Small intestine (tissue), 7 donors: Measurements from ENCODE around the gene KIAA1217. TPM values are rescaled to one million over a fixed set of nuclear protein-coding genes. Genes with fewer than 3 reads are reported as not detected.

ENCODE experiments used
- DNase-seq, 2 donors: peaks; one replicate each; pipeline versions ENCODE4 v3.0.0 to v3.0.0-alpha.2; 2013
- FAIRE-seq: peaks from 2 replicates; lab custom pipeline; 2012; peaks lifted over from hg19 to GRCh38; lab: Jason Lieb, UNC
- H3K27ac ChIP-seq, 3 donors: one replicate each; pipeline ENCODE4 v1.5.1; 2013; ENCODE audit warnings: low read length in 2 of 3, mild to moderate bottlenecking in 2 of 3, control low read depth in 1 of 3, inconsistent platforms in 1 of 3, low read depth in 1 of 3, moderate library complexity in 1 of 3
- H3K27me3 ChIP-seq, 3 donors: one replicate each; pipeline ENCODE4 v1.6.1; 2013; ENCODE audit warnings: low read length in 3 of 3, inconsistent platforms in 1 of 3; ENCODE audit not compliant: control insufficient read depth in 3 of 3, insufficient read depth in 3 of 3
- H3K36me3 ChIP-seq, 3 donors: one replicate each; pipeline ENCODE4 v1.6.1; 2013; ENCODE audit warnings: low read length in 3 of 3, inconsistent platforms in 1 of 3, low read depth in 1 of 3, mild to moderate bottlenecking in 1 of 3, moderate library complexity in 1 of 3; ENCODE audit not compliant: control insufficient read depth in 3 of 3, insufficient read depth in 2 of 3
- H3K4me1 ChIP-seq, 3 donors: one replicate each; pipeline ENCODE4 v1.6.1; 2013; ENCODE audit warnings: low read length in 2 of 3, inconsistent platforms in 1 of 3, low read depth in 1 of 3, mild to moderate bottlenecking in 1 of 3, moderate library complexity in 1 of 3; ENCODE audit not compliant: control insufficient read depth in 3 of 3, insufficient read depth in 2 of 3
- H3K4me3 ChIP-seq, 3 donors: one replicate each; pipeline ENCODE4 v1.5.1; 2013; ENCODE audit warnings: low read length in 3 of 3, control low read depth in 1 of 3, inconsistent platforms in 1 of 3, low read depth in 1 of 3, mild to moderate bottlenecking in 1 of 3, moderate library complexity in 1 of 3
- H3K9me3 ChIP-seq, 2 donors: one replicate each; pipeline ENCODE4 v1.6.1; 2013; ENCODE audit warnings: low read depth in 1 of 2, low read length in 1 of 2; ENCODE audit not compliant: control insufficient read depth in 2 of 2, insufficient read depth in 1 of 2
- WGBS, 3 donors: extraction: QIAGEN DNeasy Blood & Tissue Kit; methylation state at CpG; one replicate each; pipeline ENCODE4 v1.1.7; 2013; 5-methylcytosine and 5-hydroxymethylcytosine counted together
- polyA plus RNA-seq, 4 donors: library from polyadenylated mRNA; stranded (reverse) in 3 of 4; unstranded in 1 of 4; fragments of 200-250 nt in 3 of 4; fragments of 120-200 nt in 1 of 4; gene quantifications; one replicate each; pipeline versions ENCODE4 v1.2.1 to v1.2.3, GENCODE V29; 2013
- donor health status: healthy with polysubstance abuse.
- donor health status: control.
- donor health status: control.
- donor health status: Bipolar disorder and iron deficiency.
- donor health status: healthy.

The KIAA1217 gene
- polyA plus RNA-seq, 4 donors, result 9.0 to 55.1 (median 11.0) TPM

DNA sequence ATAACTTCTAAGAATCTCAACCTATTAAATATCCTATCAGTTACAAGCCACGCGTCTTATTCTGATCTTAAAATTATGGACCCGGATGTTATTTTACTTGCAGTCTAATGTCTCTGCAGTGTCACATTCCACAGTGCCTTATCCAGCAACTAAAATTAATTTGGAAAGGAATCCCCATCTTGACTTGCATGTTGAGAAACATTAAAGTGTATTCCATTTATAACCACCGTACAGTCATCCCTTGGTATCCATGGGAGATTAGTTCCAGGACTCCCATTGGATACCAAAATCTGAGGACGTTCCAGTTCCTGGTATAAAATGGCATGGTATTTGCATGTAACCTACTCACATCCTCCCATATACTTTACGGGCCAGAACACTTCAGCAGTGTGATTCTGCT, 320.0 kb downstream of the KIAA1217 start:
- FAIRE-seq (no peak), DNase-seq (no peak)
- Histone ChIP-seq H3K27me3 (no peaks in the 10 kb centered on the region), H3K4me3 (no peak overlapping the region), H3K4me1 (no peaks in the 10 kb centered on the region), H3K27ac (no peak overlapping the region), H3K36me3 (peaks cover 9 to 62% (median 19%) of the 10 kb centered on the region in 3 donors), H3K9me3 (no peaks in the 10 kb centered on the region)
- 93 to 94% (median 94%) methylated on average over 6 of the region's 6 CpGs for WGBS, 3 donors

DNA sequence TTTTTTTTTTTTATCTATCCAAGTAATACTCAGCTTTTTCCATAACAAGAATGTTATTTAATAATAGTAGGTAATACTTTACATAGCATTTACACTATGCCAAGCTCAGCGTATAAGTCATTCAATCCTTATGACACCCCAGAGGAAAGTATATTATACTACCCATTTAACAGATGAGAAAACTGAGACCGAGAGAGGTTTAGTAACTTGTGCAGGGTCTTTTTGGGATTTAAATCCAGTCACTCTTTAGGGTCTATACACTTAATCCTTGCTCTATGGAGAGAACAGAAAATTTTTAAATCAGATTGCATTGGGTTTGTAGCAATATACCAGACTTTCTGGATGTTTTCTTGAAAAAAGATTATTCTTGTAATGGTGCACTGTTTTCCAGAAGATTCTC, 322.5 kb downstream of the KIAA1217 start:
- Histone ChIP-seq H3K9me3 (no peaks in the 10 kb centered on the region), H3K27me3 (no peaks in the 10 kb centered on the region), H3K4me1 (peaks cover 0 to 5% (median 0%) of the 10 kb centered on the region in 3 donors), H3K4me3 (no peak overlapping the region), H3K36me3 (peaks cover 9 to 52% (median 17%) of the 10 kb centered on the region in 3 donors), H3K27ac (no peak overlapping the region)
- WGBS, 3 donors, result 90 to 99% (median 91%) methylated on average over 2 of the region's 2 CpGs
- DNase-seq, result no peak
- FAIRE-seq, result no peak

DNA sequence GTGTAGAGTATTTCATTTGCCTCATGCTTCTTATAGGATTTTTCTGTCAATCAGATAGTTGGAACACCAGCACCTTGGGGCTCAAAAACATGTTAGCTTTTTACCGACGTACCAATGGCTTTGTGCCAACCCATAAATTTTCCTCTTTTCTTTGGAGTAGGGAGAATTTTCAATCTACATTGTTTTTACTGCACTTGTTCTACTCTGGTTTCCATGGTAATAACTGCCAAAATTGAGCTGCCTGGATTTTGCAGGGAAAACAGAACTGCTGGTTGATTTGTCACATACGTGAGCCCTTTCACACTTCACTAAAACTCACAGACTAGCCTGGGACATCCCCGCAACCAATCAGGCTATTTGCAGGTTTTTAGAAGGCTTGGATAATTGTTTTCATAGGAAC, 325.0 kb downstream of the KIAA1217 start:
- no peak for FAIRE-seq
- H3K4me3 ChIP-seq, result no peak overlapping the region
- no peaks in the 10 kb centered on the region for H3K27me3 ChIP-seq
- H3K27ac ChIP-seq, result no peak overlapping the region
- WGBS, 3 donors, result 86 to 93% (median 92%) methylated on average over 4 of the region's 4 CpGs
- no peak for DNase-seq
- H3K36me3 ChIP-seq, result peaks cover 2 to 55% (median 16%) of the 10 kb centered on the region in 3 donors
- H3K4me1 ChIP-seq, result peaks cover 0 to 8% (median 0%) of the 10 kb centered on the region in 3 donors
- no peaks in the 10 kb centered on the region for H3K9me3 ChIP-seq

DNA sequence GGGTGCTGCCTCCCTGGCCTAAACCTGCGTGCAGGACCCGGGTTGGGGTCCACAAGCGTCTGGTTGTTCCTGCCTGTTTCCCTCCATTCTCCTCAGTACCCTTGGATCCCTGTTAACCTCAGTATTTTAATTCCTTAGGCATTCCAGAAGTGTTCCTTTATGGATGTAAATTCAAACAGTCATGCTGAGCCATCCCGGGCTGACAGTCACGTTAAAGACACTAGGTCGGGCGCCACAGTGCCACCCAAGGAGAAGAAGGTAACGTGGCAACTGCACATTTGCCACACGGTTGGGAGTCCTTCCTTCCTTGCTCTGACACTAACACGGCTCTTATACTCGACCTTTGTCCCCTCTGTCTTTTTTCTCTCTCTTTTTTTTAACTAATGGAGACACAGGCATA, 327.7 kb downstream of the KIAA1217 start:
- Histone ChIP-seq H3K4me1 (peaks cover 0 to 8% (median 0%) of the 10 kb centered on the region in 3 donors), H3K36me3 (peaks cover 0 to 60% (median 12%) of the 10 kb centered on the region in 3 donors), H3K27me3 (no peaks in the 10 kb centered on the region), H3K9me3 (no peaks in the 10 kb centered on the region), H3K27ac (peak overlapping the region in 1 of 3 donors; percentile 26), H3K4me3 (no peak overlapping the region)
- FAIRE-seq (no peak), DNase-seq (peak in 1 of 2 donors; percentile 56)
- WGBS, 3 donors, result 60 to 72% (median 69%) methylated on average over 11 of the region's 11 CpGs

DNA sequence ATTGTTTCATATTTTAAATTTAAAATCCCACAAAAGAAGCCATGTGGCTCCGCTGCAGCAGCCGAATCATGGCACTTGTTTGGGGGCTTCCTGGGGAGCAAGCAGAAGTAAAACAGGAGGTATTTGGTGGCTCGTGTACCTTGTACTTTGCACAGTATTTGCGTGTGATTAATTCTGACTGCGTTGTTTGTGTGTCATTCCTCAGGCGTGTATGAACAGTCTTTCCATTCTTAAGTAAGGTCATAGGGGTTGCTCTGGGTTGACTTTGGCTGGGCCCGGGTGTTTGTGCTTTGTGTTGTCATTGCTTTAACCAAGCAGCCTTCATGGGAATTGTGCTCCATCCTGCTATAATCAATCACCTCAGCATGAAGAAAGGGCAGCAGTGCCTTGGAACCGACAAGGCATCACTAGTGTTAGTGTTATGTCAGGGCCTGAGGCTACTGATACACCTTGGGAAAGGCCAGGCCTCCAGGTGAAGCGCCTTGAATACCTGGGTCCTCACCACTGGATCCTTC, 332.4 kb downstream of the KIAA1217 start:
- DNase-seq, result peak; percentile 46 to 53
- 42 to 70% (median 47%) methylated on average over 9 of the region's 9 CpGs for WGBS, 3 donors
- H3K9me3 ChIP-seq, result no peaks in the 10 kb centered on the region
- peaks cover 10 to 62% (median 13%) of the 10 kb centered on the region in 3 donors for H3K36me3 ChIP-seq
- no peak overlapping the region for H3K27ac ChIP-seq
- H3K27me3 ChIP-seq, result no peaks in the 10 kb centered on the region
- H3K4me1 ChIP-seq, result peaks cover 0 to 4% (median 0%) of the 10 kb centered on the region in 3 donors
- FAIRE-seq, result no peak
- H3K4me3 ChIP-seq, result no peak overlapping the region

DNA sequence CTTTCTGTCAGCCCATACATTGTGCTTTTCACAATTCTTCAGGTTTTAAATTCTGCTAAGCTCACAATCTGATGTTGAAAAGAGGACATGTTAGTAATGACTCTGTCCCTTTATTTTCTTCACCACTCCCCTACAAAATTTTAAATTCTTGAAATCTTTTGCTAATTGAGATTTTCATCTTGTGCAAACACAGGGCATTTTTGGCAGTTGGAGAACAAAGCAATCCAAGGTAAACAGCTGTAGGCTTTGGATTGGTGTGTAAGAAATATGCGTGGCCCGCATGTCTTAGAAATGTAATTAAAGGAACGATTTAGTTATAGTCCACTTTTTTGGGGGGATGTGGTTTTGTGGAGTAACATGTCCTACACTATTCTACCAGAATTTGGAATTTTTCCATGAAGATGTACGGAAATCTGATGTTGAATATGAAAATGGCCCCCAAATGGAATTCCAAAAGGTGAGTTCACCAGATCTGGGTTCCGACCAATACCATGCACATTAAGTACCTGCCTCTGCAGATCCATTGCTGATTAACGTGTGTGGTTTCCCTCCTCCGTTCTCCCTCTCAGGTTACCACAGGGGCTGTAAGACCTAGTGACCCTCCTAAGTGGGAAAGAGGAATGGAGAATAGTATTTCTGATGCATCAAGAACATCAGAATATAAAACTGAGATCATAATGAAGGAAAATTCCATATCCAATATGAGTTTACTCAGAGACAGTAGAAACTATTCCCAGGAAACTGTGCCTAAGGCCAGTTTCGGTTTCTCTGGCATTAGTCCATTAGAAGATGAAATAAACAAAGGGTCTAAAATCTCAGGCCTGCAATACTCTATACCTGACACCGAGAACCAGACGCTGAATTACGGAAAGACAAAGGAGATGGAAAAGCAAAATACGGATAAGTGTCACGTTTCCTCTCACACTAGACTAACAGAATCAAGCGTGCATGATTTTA, 333.7 kb downstream of the KIAA1217 start:
- Histone ChIP-seq H3K4me1 (no peaks in the 10 kb centered on the region), H3K4me3 (no peak overlapping the region), H3K27ac (no peak overlapping the region), H3K9me3 (no peaks in the 10 kb centered on the region), H3K36me3 (peaks cover 10 to 53% (median 15%) of the 10 kb centered on the region in 3 donors), H3K27me3 (no peaks in the 10 kb centered on the region)
- 88 to 92% (median 90%) methylated on average over 14 of the region's 14 CpGs for WGBS, 3 donors
- no peak for DNase-seq
- no peak for FAIRE-seq

DNA sequence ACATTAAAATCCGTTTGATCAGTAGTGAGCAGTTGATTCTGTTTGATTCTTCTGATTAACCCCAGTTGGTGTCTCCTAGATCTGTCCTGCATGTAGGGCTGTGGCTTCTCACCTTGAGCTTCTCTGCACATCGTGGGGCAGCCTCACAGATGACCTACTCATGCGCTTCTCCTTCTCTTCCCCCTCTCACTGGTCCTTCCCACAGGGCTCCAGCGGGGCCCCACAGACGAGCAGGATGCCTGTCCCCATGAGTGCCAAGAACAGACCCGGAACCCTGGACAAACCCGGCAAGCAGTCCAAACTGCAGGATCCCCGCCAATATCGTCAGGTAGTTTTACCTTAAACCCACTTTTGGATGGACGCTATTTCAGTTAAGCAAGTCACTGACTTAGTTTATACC, 335.8 kb downstream of the KIAA1217 start:
- H3K9me3 ChIP-seq, result no peaks in the 10 kb centered on the region
- no peak overlapping the region for H3K4me3 ChIP-seq
- H3K4me1 ChIP-seq, result no peaks in the 10 kb centered on the region
- no peak for FAIRE-seq
- H3K27ac ChIP-seq, result no peak overlapping the region
- no peak for DNase-seq
- WGBS, 3 donors, result 90 to 93% (median 91%) methylated on average over 10 of the region's 10 CpGs
- H3K36me3 ChIP-seq, result peaks cover 12 to 47% (median 12%) of the 10 kb centered on the region in 3 donors
- no peaks in the 10 kb centered on the region for H3K27me3 ChIP-seq

DNA sequence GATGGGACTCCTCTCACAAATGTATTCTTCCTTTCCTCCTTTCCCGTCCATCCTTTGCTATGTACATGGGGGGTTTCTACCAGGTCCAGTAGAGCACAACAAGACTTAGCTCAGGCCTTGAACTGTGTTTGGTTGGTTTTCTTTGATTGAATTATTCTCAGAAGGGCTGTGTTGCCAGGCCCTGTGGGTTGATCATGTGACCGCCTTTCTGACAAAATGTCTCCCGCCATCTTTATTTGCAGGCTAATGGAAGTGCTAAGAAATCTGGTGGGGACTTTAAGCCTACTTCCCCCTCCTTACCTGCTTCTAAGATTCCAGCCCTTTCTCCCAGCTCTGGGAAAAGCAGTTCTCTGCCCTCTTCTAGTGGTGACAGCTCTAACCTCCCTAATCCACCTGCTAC, 336.6 kb downstream of the KIAA1217 start:
- 96 to 100% (median 96%) methylated on average over 3 of the region's 3 CpGs for WGBS, 3 donors
- DNase-seq, result no peak

More for the DNA sequence above, 336.6 kb downstream of the KIAA1217 start:
- Histone ChIP-seq H3K4me3 (no peak overlapping the region), H3K36me3 (peaks cover 12 to 46% (median 12%) of the 10 kb centered on the region in 3 donors), H3K27me3 (no peaks in the 10 kb centered on the region), H3K9me3 (no peaks in the 10 kb centered on the region), H3K4me1 (no peaks in the 10 kb centered on the region), H3K27ac (no peak overlapping the region)
- FAIRE-seq, result no peak
